ENCODE data around the gene ERC1.

The ERC1 gene

GRCh38 chr12:1453810-1454209 lies 462.8 kb downstream of the ERC1 start:
- H3K4me3 ChIP-seq (ENCODE audit: low read depth, low read length) = no peak overlapping the region
- in situ Hi-C loops (cut with HindIII; ENCODE audit: low sequenced_read_pairs) = no loop called here
- no peak for TF ChIP-seq CTCF (IDR thresholded peaks at IDR 0.05; ENCODE audit: low read depth, low read length, missing control alignments)
- no peak for DNase-seq (ENCODE audit: low read depth)

- in situ Hi-C loops (cut with HindIII; ENCODE audit: low sequenced_read_pairs) = no loop called here
- no peak overlapping the region for H3K4me3 ChIP-seq (ENCODE audit: low read depth, low read length)
- DNase-seq (ENCODE audit: low read depth) = no peak
- TF ChIP-seq CTCF (IDR thresholded peaks at IDR 0.05; ENCODE audit: low read depth, low read length, missing control alignments) = no peak
Measured at GRCh38 chr12:1456885-1457284, 465.9 kb downstream of the ERC1 start.

- TF ChIP-seq CTCF (IDR thresholded peaks at IDR 0.05; ENCODE audit: low read depth, low read length, missing control alignments) = no peak
- in situ Hi-C loops (cut with HindIII; ENCODE audit: low sequenced_read_pairs) = no loop called here
- H3K4me3 ChIP-seq (ENCODE audit: low read depth, low read length) = no peak overlapping the region
- DNase-seq (ENCODE audit: low read depth) = peak; percentile 27
Measured at GRCh38 chr12:1457901-1458300, 466.9 kb downstream of the ERC1 start.

GRCh38 chr12:1459339-1459738 lies 468.3 kb downstream of the ERC1 start:
- in situ Hi-C loops (cut with HindIII; ENCODE audit: low sequenced_read_pairs) = no loop called here
- no peak for DNase-seq (ENCODE audit: low read depth)
- no peak for TF ChIP-seq CTCF (IDR thresholded peaks at IDR 0.05; ENCODE audit: low read depth, low read length, missing control alignments)
- no peak overlapping the region for H3K4me3 ChIP-seq (ENCODE audit: low read depth, low read length)

- no peak overlapping the region for H3K4me3 ChIP-seq (ENCODE audit: low read depth, low read length)
- in situ Hi-C loops (cut with HindIII; ENCODE audit: low sequenced_read_pairs) = no loop called here
- no peak for DNase-seq (ENCODE audit: low read depth)
- TF ChIP-seq CTCF (IDR thresholded peaks at IDR 0.05; ENCODE audit: low read depth, low read length, missing control alignments) = no peak
Measured at GRCh38 chr12:1463073-1463905, 472.3 kb downstream of the ERC1 start.

GRCh38 chr12:1464925-1465324 lies 473.9 kb downstream of the ERC1 start:
- in situ Hi-C loops (cut with HindIII; ENCODE audit: low sequenced_read_pairs) = loop anchor here (5.0 kb wide), 1 partner anchor 98 kb away; no protein-coding TSS in a partner anchor
- no peak for TF ChIP-seq CTCF (IDR thresholded peaks at IDR 0.05; ENCODE audit: low read depth, low read length, missing control alignments)

More at GRCh38 chr12:1464925-1465324, 473.9 kb downstream of the ERC1 start:
- DNase-seq (ENCODE audit: low read depth) = no peak
- H3K4me3 ChIP-seq (ENCODE audit: low read depth, low read length) = no peak overlapping the region

Data from astrocyte of the cerebellum (primary cell).